Activated CD4-positive, alpha-beta memory T cell treated with anti-CD3 and anti-CD28 coated beads for 36 hours (primary cell): ENCODE data around the gene URB1. TPM values are rescaled to one million over a fixed set of nuclear protein-coding genes. Genes with fewer than 3 reads are reported as not detected.
A peak's percentile ranks its signal among the peaks of the same experiment; 100 is the strongest.
"Not testable (repeated sequence)": the region's sequence is repeated elsewhere in the genome, so short reads cannot be mapped to it uniquely, and the experiment has no call there.

Experiments
- CTCF ChIA-PET: fragments of 350-600 bp; sonication (Branson Sonifier 250); formaldehyde crosslinking; loops from one replicate; lab custom pipeline; 2021; ENCODE audit warnings: antibody characterized with exemption, inconsistent platforms; lab: Charles Lee
- POLR2A ChIA-PET: fragments of 350-600 bp; sonication (Branson Sonifier 250); formaldehyde crosslinking; loops from one replicate; lab custom pipeline; 2021; ENCODE audit warnings: antibody characterized with exemption; lab: Charles Lee
- DNase-seq: peaks from one replicate; pipeline ENCODE4 v3.0.0-alpha.2; 2020
- H3K27ac Mint-ChIP-seq: one replicate; pipeline ENCODE4 v1.8.0; 2021; ENCODE audit warnings: mixed read lengths
- H3K27me3 Mint-ChIP-seq: one replicate; pipeline ENCODE4 v1.8.0; 2021; ENCODE audit warnings: mixed read lengths
- H3K36me3 Mint-ChIP-seq: one replicate; pipeline ENCODE4 v1.8.0; 2021; ENCODE audit warnings: mixed read lengths
- H3K4me1 Mint-ChIP-seq: one replicate; pipeline ENCODE4 v1.8.0; 2021; ENCODE audit warnings: low read depth, mixed read lengths
- H3K4me3 Mint-ChIP-seq: one replicate; pipeline ENCODE4 v1.8.0; 2021; ENCODE audit warnings: mild to moderate bottlenecking, mixed read lengths
- H3K9me3 Mint-ChIP-seq: one replicate; pipeline ENCODE4 v1.8.0; 2021; ENCODE audit warnings: mixed read lengths
- intact Hi-C: fragments of 100-400 bp; cut with micrococcal nuclease; formaldehyde crosslinking; loops from one replicate; pipeline ENCODE4 v1.15.1; 2023
- total RNA-seq, 2 experiments: library from RNA; stranded (reverse); gene quantifications; one replicate each; pipeline ENCODE4 v1.2.3, GENCODE V29; 2021

URB1 gene
- total RNA-seq, 2 experiments from 2014 or later: 21.5 to 23.4 TPM

GRCh38 chr21:32406405-32406804 is 13.6 kb upstream of the URB1 start:
- H3K36me3 Mint-ChIP-seq: no peaks in the 10 kb centered on the region
- H3K27me3 Mint-ChIP-seq: no peaks in the 10 kb centered on the region
- intact Hi-C loops: no loop called here
- H3K27ac Mint-ChIP-seq: no peak overlapping the region
- CTCF ChIA-PET: interaction anchor here (0.7 to 2.7 kb wide), 3 partner anchors 32 to 194 kb away, joined by 3 to 18 read pairs (median 3); no protein-coding TSS in a partner anchor
- peaks cover 16% of the 10 kb centered on the region for H3K4me1 Mint-ChIP-seq
- H3K9me3 Mint-ChIP-seq: no peaks in the 10 kb centered on the region
- no peak for DNase-seq
- no peak overlapping the region for H3K4me3 Mint-ChIP-seq
- POLR2A ChIA-PET: no interaction called here

GRCh38 chr21:32403201-32403777 is 10.5 kb upstream of the URB1 start:
- H3K27ac Mint-ChIP-seq: no peak overlapping the region
- H3K4me3 Mint-ChIP-seq: no peak overlapping the region
- no peaks in the 10 kb centered on the region for H3K9me3 Mint-ChIP-seq
- ChIA-PET POLR2A (interaction anchor here (0.6 kb wide), 1 partner anchor 1302 kb away, joined by 4 read pairs; no protein-coding TSS in a partner anchor), CTCF (interaction anchor here (0.6 to 4.5 kb wide), 19 partner anchors 8 to 423 kb away, joined by 3 to 110 read pairs (median 6); partner anchors contain the start of gene CFAP298)
- peak; percentile 66 for DNase-seq
- H3K27me3 Mint-ChIP-seq: no peaks in the 10 kb centered on the region
- intact Hi-C loops: loop anchor here (1.0 kb wide), 3 partner anchors 8 to 198 kb away; no protein-coding TSS in a partner anchor
- peaks cover 6% of the 10 kb centered on the region for H3K4me1 Mint-ChIP-seq
- H3K36me3 Mint-ChIP-seq: no peaks in the 10 kb centered on the region

GRCh38 chr21:32393677-32394001 is 827 bp upstream of the URB1 start:
- intact Hi-C loops: loop anchor here (1.0 to 5.0 kb wide), 5 partner anchors 18 to 661 kb away; partner anchors contain the start of genes CFAP298, MIS18A and SCAF4
- no peak for DNase-seq
- POLR2A ChIA-PET: interaction anchor here (2.7 kb wide), 1 partner anchor 18 kb away, joined by 15 read pairs; the partner anchor contains the start of gene EVA1C
- H3K4me1 Mint-ChIP-seq: peaks cover 42% of the 10 kb centered on the region
- CTCF ChIA-PET: interaction anchor here (2.6 to 2.8 kb wide), 2 partner anchors 176 to 208 kb away, joined by 13 to 17 read pairs; no protein-coding TSS in a partner anchor
- H3K36me3 Mint-ChIP-seq: peaks cover 6% of the 10 kb centered on the region
- no peaks in the 10 kb centered on the region for H3K9me3 Mint-ChIP-seq
- H3K27ac Mint-ChIP-seq: peak overlapping the region; percentile 51
- peaks cover 2% of the 10 kb centered on the region for H3K27me3 Mint-ChIP-seq
- peak overlapping the region; percentile 80 for H3K4me3 Mint-ChIP-seq

- ChIA-PET POLR2A (interaction anchor here (0.8 to 2.7 kb wide), 4 partner anchors 19 to 379 kb away, joined by 3 to 15 read pairs (median 5); partner anchors contain the start of genes CFAP298, EVA1C and PAXBP1), CTCF (interaction anchor here (0.8 to 2.8 kb wide), 5 partner anchors 9 to 209 kb away, joined by 3 to 17 read pairs (median 6); no protein-coding TSS in a partner anchor)
- H3K36me3 Mint-ChIP-seq: peaks cover 6% of the 10 kb centered on the region
- no peaks in the 10 kb centered on the region for H3K9me3 Mint-ChIP-seq
- peaks cover 49% of the 10 kb centered on the region for H3K4me1 Mint-ChIP-seq
- intact Hi-C loops: loop anchor here (2.0 to 5.0 kb wide), 2 partner anchors 100 to 660 kb away; partner anchors contain the start of gene SCAF4
- peak overlapping the region; percentile 80 for H3K4me3 Mint-ChIP-seq
- H3K27ac Mint-ChIP-seq: no peak overlapping the region
- DNase-seq: no peak
- peaks cover 2% of the 10 kb centered on the region for H3K27me3 Mint-ChIP-seq
Measured at GRCh38 chr21:32392299-32392879, 423 bp downstream of the URB1 start.

DNA sequence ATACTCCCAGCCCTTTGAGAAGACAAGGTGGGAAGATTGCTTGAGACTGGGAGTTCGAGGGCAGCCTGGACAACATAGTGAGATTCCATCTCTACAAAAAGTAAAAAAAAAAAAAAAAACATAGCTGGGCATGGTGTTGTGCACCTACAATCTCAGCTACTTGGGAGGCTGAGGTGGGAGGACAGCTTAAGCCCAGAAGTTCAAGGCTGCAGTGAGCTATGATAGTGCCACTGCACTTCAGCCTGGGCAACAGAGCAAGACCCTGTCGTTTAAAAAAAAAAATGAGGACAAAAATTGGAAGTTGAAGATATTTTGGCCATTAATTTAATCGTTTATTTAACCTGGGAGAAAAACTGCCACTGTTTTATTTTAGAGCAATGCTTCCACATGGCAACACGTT is 1.1 kb downstream of the URB1 start:
- peaks cover 2% of the 10 kb centered on the region for H3K27me3 Mint-ChIP-seq

DNA sequence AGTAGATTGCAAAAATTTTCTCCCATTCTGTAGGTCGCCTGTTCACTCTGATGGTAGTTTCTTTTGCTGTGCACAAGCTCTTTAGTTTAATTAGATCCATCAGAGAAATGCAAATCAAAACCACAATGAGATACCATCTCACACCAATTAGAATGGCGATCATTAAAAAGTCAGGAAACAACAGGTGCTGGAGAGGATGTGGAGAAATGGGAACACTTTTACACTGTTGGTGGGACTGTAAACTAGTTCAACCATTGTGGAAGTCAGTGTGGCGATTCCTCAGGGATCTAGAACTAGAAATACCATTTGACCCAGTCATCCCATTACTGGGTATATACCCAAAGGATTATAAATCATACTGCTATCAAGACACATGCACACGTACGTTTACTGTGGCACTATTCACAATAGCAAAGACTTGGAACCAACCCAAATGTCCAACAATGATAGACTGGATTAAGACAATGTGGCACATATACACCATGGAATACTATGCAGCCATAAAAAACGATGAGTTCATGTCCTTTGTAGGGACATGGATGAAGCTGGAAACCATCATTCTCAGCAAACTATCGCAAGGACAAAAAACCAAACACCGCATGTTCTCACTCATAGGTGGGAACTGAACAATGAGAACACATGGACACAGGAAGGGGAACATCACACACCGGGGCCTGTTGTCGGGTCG is 2.1 kb downstream of the URB1 start:
- peaks cover 58% of the 10 kb centered on the region for H3K4me1 Mint-ChIP-seq
- CTCF ChIA-PET, H3K4me3 Mint-ChIP-seq, H3K9me3 Mint-ChIP-seq, H3K36me3 Mint-ChIP-seq, DNase-seq, POLR2A ChIA-PET, H3K27ac Mint-ChIP-seq, H3K27me3 Mint-ChIP-seq: not testable (repeated sequence)
- intact Hi-C loops: loop anchor here (5.0 kb wide), 1 partner anchor 102 kb away; no protein-coding TSS in a partner anchor

More for the DNA sequence above, 1.1 kb downstream of the URB1 start:
- DNase-seq: no peak
- intact Hi-C loops: loop anchor here (2.0 to 5.0 kb wide), 2 partner anchors 101 to 659 kb away; partner anchors contain the start of gene SCAF4
- ChIA-PET CTCF (interaction anchor here (0.8 to 2.8 kb wide), 5 partner anchors 10 to 209 kb away, joined by 3 to 17 read pairs (median 6); no protein-coding TSS in a partner anchor), POLR2A (interaction anchor here (0.8 to 2.7 kb wide), 4 partner anchors 20 to 380 kb away, joined by 3 to 15 read pairs (median 5); partner anchors contain the start of genes CFAP298, EVA1C and PAXBP1)
- peaks cover 54% of the 10 kb centered on the region for H3K4me1 Mint-ChIP-seq
- no peak overlapping the region for H3K27ac Mint-ChIP-seq
- H3K36me3 Mint-ChIP-seq: peaks cover 6% of the 10 kb centered on the region
- H3K9me3 Mint-ChIP-seq: no peaks in the 10 kb centered on the region
- peak overlapping the region; percentile 80 for H3K4me3 Mint-ChIP-seq

GRCh38 chr21:32389337-32390015 is 3.3 kb downstream of the URB1 start:
- Mint-ChIP-seq H3K9me3 (no peaks in the 10 kb centered on the region), H3K27me3 (no peaks in the 10 kb centered on the region), H3K27ac (no peak overlapping the region), H3K4me1 (peaks cover 63% of the 10 kb centered on the region), H3K4me3 (no peak overlapping the region), H3K36me3 (peaks cover 14% of the 10 kb centered on the region)
- ChIA-PET CTCF (no interaction called here), POLR2A (no interaction called here)
- no peak for DNase-seq
- intact Hi-C loops: loop anchor here (5.0 kb wide), 1 partner anchor 103 kb away; no protein-coding TSS in a partner anchor

- Mint-ChIP-seq H3K27me3 (no peaks in the 10 kb centered on the region), H3K27ac (no peak overlapping the region), H3K36me3 (peaks cover 21% of the 10 kb centered on the region), H3K9me3 (no peaks in the 10 kb centered on the region), H3K4me3 (no peak overlapping the region), H3K4me1 (peaks cover 56% of the 10 kb centered on the region)
- CTCF ChIA-PET: no interaction called here
- intact Hi-C loops: no loop called here
- POLR2A ChIA-PET: no interaction called here
- no peak for DNase-seq
Measured at GRCh38 chr21:32388306-32388705, 4.5 kb downstream of the URB1 start.

DNA sequence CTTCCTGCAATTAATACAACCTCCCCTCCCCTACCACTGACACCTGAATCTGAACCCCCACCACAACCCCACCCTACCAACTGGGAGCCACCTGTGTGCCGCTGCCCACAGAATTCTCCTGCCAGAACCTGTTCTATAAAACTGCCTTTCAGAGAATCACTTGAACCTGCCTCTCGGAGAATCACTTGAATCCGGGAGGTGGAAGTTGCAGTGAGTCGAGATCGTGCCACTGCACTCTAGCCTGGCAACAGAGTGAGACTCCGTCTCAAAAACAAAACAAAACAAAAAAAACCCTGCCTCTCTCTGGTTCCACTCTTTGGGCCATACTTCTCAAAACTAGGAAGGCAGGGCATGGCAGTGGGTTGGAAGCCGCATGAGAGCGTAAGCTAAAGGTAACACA is 5.7 kb downstream of the URB1 start:
- no peaks in the 10 kb centered on the region for H3K27me3 Mint-ChIP-seq
- H3K36me3 Mint-ChIP-seq: peaks cover 33% of the 10 kb centered on the region
- no peak for DNase-seq
- intact Hi-C loops: no loop called here
- H3K4me3 Mint-ChIP-seq: no peak overlapping the region
- H3K9me3 Mint-ChIP-seq: no peaks in the 10 kb centered on the region
- H3K4me1 Mint-ChIP-seq: peaks cover 54% of the 10 kb centered on the region
- ChIA-PET POLR2A (interaction anchor here (0.6 kb wide), 1 partner anchor 384 kb away, joined by 4 read pairs; the partner anchor contains the start of gene PAXBP1), CTCF (interaction anchor here (1.1 kb wide), 1 partner anchor 173 kb away, joined by 3 read pairs; no protein-coding TSS in a partner anchor)
- H3K27ac Mint-ChIP-seq: no peak overlapping the region

DNA sequence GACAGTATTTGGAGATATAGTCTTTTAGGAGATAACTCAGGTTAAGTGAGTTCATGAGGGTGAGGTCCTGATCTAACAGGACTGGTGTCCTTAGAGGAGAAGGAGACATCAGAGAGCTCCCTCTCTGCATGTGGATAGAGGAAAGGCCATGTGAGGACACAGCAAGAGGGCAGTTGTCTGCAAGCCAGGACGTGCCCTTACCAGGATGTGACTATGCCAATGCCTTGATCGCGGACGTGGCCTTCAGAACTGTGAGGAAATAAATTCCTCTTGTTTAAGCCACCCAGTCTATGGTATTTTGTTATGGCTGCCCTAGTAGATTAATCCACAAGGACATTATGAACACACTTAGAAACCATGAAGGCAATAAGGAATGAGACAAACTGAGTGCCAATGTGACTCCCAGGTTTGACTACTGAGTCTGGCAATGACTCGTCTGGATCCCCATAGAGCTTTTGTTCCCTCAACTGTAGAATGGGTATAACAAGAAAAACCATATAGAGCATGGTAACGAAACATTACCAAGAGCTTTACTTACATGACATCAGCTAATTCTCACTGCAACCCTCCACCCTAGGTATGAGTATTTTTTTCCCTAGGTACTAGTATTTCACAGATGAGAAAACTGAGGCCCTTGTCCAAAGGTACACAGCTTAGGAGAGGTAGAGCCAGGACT is 6.5 kb downstream of the URB1 start:
- POLR2A ChIA-PET: interaction anchor here (0.6 kb wide), 1 partner anchor 385 kb away, joined by 4 read pairs; the partner anchor contains the start of gene PAXBP1
- H3K4me1 Mint-ChIP-seq: peaks cover 46% of the 10 kb centered on the region
- intact Hi-C loops: no loop called here
- peaks cover 33% of the 10 kb centered on the region for H3K36me3 Mint-ChIP-seq
- no peak overlapping the region for H3K27ac Mint-ChIP-seq
- H3K9me3 Mint-ChIP-seq: no peaks in the 10 kb centered on the region
- H3K27me3 Mint-ChIP-seq: no peaks in the 10 kb centered on the region
- H3K4me3 Mint-ChIP-seq: no peak overlapping the region
- no peak for DNase-seq
- CTCF ChIA-PET: interaction anchor here (0.5 to 2.8 kb wide), 2 partner anchors 19 to 215 kb away, joined by 3 to 15 read pairs; no protein-coding TSS in a partner anchor
